Measurements from ENCODE around the gene USP37. TPM values are rescaled to one million over a fixed set of nuclear protein-coding genes. Genes with fewer than 3 reads are reported as not detected.
A peak's percentile ranks its signal among the peaks of the same experiment; 100 is the strongest.

USP37 gene
- total and polyA plus RNA-seq, 2 of the 13 experiments (the other 11 are each of a cell fraction or from before 2014, with no cell fraction given), result 6.5 to 30.6 TPM

GRCh38 chr2:218404351-218405085, 163.6 kb downstream of the USP37 start (continued):
- TF ChIP-seq BCL3 (CRISPR knock-in tag; IDR thresholded peaks at IDR 0.05), result no peak
- no peak for TF ChIP-seq PHB2 (IDR thresholded peaks at IDR 0.05; ENCODE audit: partially characterized antibody)
- no peak for TF ChIP-seq ZNF329 (CRISPR knock-in tag; IDR thresholded peaks at IDR 0.05; ENCODE audit: low read depth)
- no peak for TF ChIP-seq ZSCAN29 (CRISPR knock-in tag; conservative IDR thresholded peaks at IDR 0.05)
- TF ChIP-seq ZNF207 (IDR thresholded peaks at IDR 0.05; ENCODE audit: borderline replicate concordance), result no peak
- TF ChIP-seq NPAS2 (CRISPR knock-in tag; IDR thresholded peaks at IDR 0.05; ENCODE audit: borderline replicate concordance), result no peak
- TF ChIP-seq ZNF788 (CRISPR knock-in tag; IDR thresholded peaks at IDR 0.05; ENCODE audit: borderline replicate concordance), result 0 out of 2 replicates have a peak, but pooled peaks have one; percentile 58
- no peak for TF ChIP-seq JUNB (CRISPR knock-in tag; IDR thresholded peaks at IDR 0.05; ENCODE audit: borderline replicate concordance)
- peak; percentile 68; the same call in 1 of the 2 replicates for TF ChIP-seq ZNF670 (CRISPR knock-in tag; IDR thresholded peaks at IDR 0.05; ENCODE audit: borderline replicate concordance)
- no peak for TF ChIP-seq PREB (CRISPR knock-in tag; IDR thresholded peaks at IDR 0.05)
- TF ChIP-seq ZBTB33 (CRISPR knock-in tag; IDR thresholded peaks at IDR 0.05), result peak; percentile 13; the same call in 1 of the 2 replicates
- no peak for TF ChIP-seq HNF1A (IDR thresholded peaks at IDR 0.05; ENCODE audit: low read depth)
- no peak for TF ChIP-seq HNF1A (CRISPR knock-in tag; IDR thresholded peaks at IDR 0.05; ENCODE audit: borderline replicate concordance)

Measured in HepG2 (cell line).